ENCODE results near the gene GFOD1. TPM values are rescaled to one million over a fixed set of nuclear protein-coding genes. Genes with fewer than 3 reads are reported as not detected.

Gene GFOD1
- total RNA-seq, 2 experiments from 2014 or later = 22.6 to 35.0 TPM

DNA sequence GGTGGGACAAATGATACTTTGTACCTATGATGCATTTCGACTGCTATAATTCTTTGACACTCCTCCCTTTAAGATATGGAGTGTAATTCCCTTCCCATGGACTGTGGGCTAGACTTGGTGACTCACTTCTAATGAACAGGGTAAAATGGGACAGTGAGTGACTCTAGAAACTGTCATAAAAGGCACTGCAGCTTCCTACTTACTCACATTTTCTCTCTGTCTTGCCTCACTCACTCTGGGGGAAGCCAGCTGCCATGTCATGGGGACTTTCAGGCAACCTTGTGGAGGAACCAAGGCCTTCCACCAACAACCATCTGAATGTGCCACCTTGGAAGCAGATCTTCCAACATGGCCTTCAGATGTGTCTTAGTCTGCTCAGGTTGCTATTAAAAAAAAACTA lies 12.9 kb upstream of the GFOD1 start:
- Histone ChIP-seq H3K27ac (ENCODE audit: low read depth, low read length, poor library complexity, severe bottlenecking) (no peak overlapping the region), H3K4me2 (ENCODE audit: low read length) (no peak overlapping the region), H3K79me2 (ENCODE audit: insufficient read depth, low read depth, low read length) (no peaks in the 10 kb centered on the region), H3K4me3 (ENCODE audit: low read depth, low read length, poor library complexity, severe bottlenecking) (no peak overlapping the region), H2AFZ (ENCODE audit: low read length) (no peak overlapping the region), H3K9me3 (ENCODE audit: low read length) (no peaks in the 10 kb centered on the region), H3K9me2 (ENCODE audit: insufficient read depth, low read length) (no peaks in the 10 kb centered on the region), H4K20me1 (ENCODE audit: insufficient read depth, low read length) (no peaks in the 10 kb centered on the region), H3K36me3 (ENCODE audit: insufficient read depth, low read length) (no peaks in the 10 kb centered on the region), H3K4me1 (ENCODE audit: insufficient read depth, low read length, poor library complexity, severe bottlenecking) (no peaks in the 10 kb centered on the region)
- POLR2A ChIA-PET = no interaction called here
- intact Hi-C loops (cut with micrococcal nuclease; ENCODE audit: unreplicated experiment) = no loop called here
- no peak for DNase-seq (ENCODE audit: low spot score)
- no peak for TF ChIP-seq EZH2phosphoT487 (IDR thresholded peaks at IDR 0.05; ENCODE audit: borderline replicate concordance, low read depth, low read length)
- TF ChIP-seq, protein P1, sequence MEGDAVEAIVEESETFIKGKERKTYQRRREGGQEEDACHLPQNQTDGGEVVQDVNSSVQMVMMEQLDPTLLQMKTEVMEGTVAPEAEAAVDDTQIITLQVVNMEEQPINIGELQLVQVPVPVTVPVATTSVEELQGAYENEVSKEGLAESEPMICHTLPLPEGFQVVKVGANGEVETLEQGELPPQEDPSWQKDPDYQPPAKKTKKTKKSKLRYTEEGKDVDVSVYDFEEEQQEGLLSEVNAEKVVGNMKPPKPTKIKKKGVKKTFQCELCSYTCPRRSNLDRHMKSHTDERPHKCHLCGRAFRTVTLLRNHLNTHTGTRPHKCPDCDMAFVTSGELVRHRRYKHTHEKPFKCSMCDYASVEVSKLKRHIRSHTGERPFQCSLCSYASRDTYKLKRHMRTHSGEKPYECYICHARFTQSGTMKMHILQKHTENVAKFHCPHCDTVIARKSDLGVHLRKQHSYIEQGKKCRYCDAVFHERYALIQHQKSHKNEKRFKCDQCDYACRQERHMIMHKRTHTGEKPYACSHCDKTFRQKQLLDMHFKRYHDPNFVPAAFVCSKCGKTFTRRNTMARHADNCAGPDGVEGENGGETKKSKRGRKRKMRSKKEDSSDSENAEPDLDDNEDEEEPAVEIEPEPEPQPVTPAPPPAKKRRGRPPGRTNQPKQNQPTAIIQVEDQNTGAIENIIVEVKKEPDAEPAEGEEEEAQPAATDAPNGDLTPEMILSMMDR (conservative IDR thresholded peaks at IDR 0.05; ENCODE audit: low read length) = no peak
- CTCF ChIA-PET (ENCODE audit: unreplicated experiment) = no interaction called here
- BruUV-seq (replicated peaks) = no TSS peak

DNA sequence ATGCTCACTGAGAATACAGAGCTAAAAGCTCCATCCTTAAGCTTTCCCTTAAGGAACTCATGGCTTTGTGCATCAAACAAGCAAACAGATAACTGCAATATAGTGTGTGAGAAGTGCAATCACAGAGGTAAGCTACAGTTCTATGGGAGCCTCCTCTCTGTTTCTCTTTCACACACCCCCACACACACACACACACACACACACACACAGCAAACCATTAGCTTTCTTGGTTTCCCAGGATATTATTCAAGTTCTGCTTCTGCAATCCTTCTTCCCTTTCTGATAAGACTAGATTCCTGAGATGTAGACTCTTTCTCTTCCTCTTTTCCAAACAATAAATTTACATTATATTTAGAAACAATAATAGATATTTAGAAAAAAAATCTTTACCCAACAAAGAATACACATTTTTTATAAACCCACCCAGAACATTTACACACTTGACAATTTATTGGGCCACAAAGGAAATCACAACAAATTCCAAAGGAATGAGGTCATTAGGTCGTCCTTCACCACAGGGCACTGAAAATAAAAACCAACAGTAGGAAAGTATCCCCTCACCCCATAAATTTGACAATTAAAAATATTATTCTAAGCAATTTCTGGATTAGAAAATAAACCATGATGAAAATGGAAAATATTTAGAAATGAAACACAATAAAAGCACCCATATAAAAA lies 9.3 kb upstream of the GFOD1 start:
- H4K20me1 ChIP-seq (ENCODE audit: insufficient read depth, low read length) = no peaks in the 10 kb centered on the region
- H3K4me1 ChIP-seq (ENCODE audit: insufficient read depth, low read length, poor library complexity, severe bottlenecking) = no peaks in the 10 kb centered on the region
- H3K4me2 ChIP-seq (ENCODE audit: low read length) = no peak overlapping the region
- no peak for DNase-seq (ENCODE audit: low spot score)
- H2AFZ ChIP-seq (ENCODE audit: low read length) = peak overlapping the region; percentile 12; the same call in 1 of the 2 replicates
- intact Hi-C loops (cut with micrococcal nuclease; ENCODE audit: unreplicated experiment) = no loop called here
- no peaks in the 10 kb centered on the region for H3K36me3 ChIP-seq (ENCODE audit: insufficient read depth, low read length)
- no peaks in the 10 kb centered on the region for H3K79me2 ChIP-seq (ENCODE audit: insufficient read depth, low read depth, low read length)
- TF ChIP-seq, protein P1 (conservative IDR thresholded peaks at IDR 0.05; ENCODE audit: low read length) = no peak
- TF ChIP-seq EZH2phosphoT487 (IDR thresholded peaks at IDR 0.05; ENCODE audit: borderline replicate concordance, low read depth, low read length) = no peak
- no peaks in the 10 kb centered on the region for H3K9me2 ChIP-seq (ENCODE audit: insufficient read depth, low read length)
- CTCF ChIA-PET (ENCODE audit: unreplicated experiment) = interaction anchor here (0.6 kb wide), 1 partner anchor 79 kb away, joined by 4 read pairs; no protein-coding TSS in a partner anchor
- no TSS peak for BruUV-seq (replicated peaks)
- no peak overlapping the region for H3K27ac ChIP-seq (ENCODE audit: low read depth, low read length, poor library complexity, severe bottlenecking)
- H3K9me3 ChIP-seq (ENCODE audit: low read length) = no peaks in the 10 kb centered on the region
- POLR2A ChIA-PET = interaction anchor here (0.6 to 1.0 kb wide), 5 partner anchors 12 to 262 kb away, joined by 3 to 5 read pairs (median 4); no protein-coding TSS in a partner anchor
- no peak overlapping the region for H3K4me3 ChIP-seq (ENCODE audit: low read depth, low read length, poor library complexity, severe bottlenecking)

DNA sequence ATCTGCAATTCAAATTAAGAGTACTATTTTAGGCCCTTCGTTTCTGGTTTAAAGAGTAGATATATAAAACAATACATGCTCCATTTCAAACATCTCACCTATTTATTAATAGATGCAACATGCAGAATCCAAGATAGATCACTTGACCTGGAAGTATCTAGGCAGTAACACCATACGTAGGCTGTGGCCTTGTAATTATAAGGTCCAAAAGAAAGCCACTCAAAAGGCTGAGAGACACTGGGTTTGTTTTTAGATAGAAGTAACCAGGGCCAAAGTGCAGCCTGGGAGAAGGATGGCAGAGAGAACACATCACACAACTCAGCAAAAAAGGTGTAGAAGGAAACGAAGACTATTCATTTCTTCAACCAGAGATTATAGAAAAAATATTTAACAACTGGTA lies 8.4 kb upstream of the GFOD1 start:
- POLR2A ChIA-PET = interaction anchor here (0.8 to 1.1 kb wide), 2 partner anchors 9 to 31 kb away, joined by 3 to 5 read pairs; no protein-coding TSS in a partner anchor
- TF ChIP-seq, protein P1 (conservative IDR thresholded peaks at IDR 0.05; ENCODE audit: low read length) = no peak
- no peak for TF ChIP-seq EZH2phosphoT487 (IDR thresholded peaks at IDR 0.05; ENCODE audit: borderline replicate concordance, low read depth, low read length)
- intact Hi-C loops (cut with micrococcal nuclease; ENCODE audit: unreplicated experiment) = no loop called here

More for the DNA sequence above, 8.4 kb upstream of the GFOD1 start:
- Histone ChIP-seq H3K4me1 (ENCODE audit: insufficient read depth, low read length, poor library complexity, severe bottlenecking) (no peaks in the 10 kb centered on the region), H3K9me3 (ENCODE audit: low read length) (no peaks in the 10 kb centered on the region), H4K20me1 (ENCODE audit: insufficient read depth, low read length) (no peaks in the 10 kb centered on the region), H3K9me2 (ENCODE audit: insufficient read depth, low read length) (no peaks in the 10 kb centered on the region), H3K36me3 (ENCODE audit: insufficient read depth, low read length) (no peaks in the 10 kb centered on the region), H3K4me3 (ENCODE audit: low read depth, low read length, poor library complexity, severe bottlenecking) (no peak overlapping the region), H3K4me2 (ENCODE audit: low read length) (no peak overlapping the region), H3K79me2 (ENCODE audit: insufficient read depth, low read depth, low read length) (no peaks in the 10 kb centered on the region), H2AFZ (ENCODE audit: low read length) (peak overlapping the region; percentile 12; the same call in 1 of the 2 replicates), H3K27ac (ENCODE audit: low read depth, low read length, poor library complexity, severe bottlenecking) (no peak overlapping the region)
- CTCF ChIA-PET (ENCODE audit: unreplicated experiment) = no interaction called here
- BruUV-seq (replicated peaks) = no TSS peak
- no peak for DNase-seq (ENCODE audit: low spot score)

All from OCI-LY7 (cell line).